Adrenal gland (tissue), 5 donors: Measurements from ENCODE around the gene JAM3.

Source experiments
- POLR2A ChIP-seq, 2 donors: fragments of 450-650 bp; IDR thresholded peaks; one replicate each; pipeline ENCODE4 v1.6.1; 2017; ENCODE audit warnings: antibody characterized with exemption in 2 of 2, mild to moderate bottlenecking in 2 of 2, moderate library complexity in 1 of 2
- TF ChIP-seq, protein P1 (sequence below), 6 experiments: fragments of 450-650 bp in 4 of 6; fragments of 200-600 bp in 2 of 6; sonication (generic) in 1 of 6; IDR thresholded peaks; 1 replicate in 5 of 6; 2 replicates in 1 of 6; pipeline versions ENCODE4 v1.5.1 to v1.8.0; 2016 to 2021; ENCODE audit warnings: antibody characterized with exemption in 6 of 6, mild to moderate bottlenecking in 2 of 6, moderate library complexity in 1 of 6
- donor health status: DM: no; HTN: no; CAD: no.

DNA sequence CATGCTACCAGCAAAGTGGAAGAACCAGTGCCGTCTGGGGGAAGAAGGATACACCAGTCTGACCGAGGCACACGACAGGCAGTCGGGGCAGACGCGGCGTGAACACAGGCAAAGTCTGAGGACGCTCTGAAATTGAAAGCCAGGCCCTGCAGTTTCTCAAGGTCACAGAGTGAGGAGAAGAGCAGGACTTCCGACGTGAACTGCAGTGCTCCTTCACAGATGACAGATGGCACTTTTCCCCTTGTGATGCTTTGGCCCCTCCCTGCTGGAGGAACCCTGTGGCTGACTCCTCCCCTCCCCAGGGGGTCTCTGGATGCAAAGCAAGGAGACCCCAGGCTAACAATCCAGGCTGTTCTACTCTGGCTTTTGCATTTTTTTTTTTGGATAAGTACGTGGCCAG, 19.6 kb upstream of the JAM3 start:
- TF ChIP-seq, protein P1, sequence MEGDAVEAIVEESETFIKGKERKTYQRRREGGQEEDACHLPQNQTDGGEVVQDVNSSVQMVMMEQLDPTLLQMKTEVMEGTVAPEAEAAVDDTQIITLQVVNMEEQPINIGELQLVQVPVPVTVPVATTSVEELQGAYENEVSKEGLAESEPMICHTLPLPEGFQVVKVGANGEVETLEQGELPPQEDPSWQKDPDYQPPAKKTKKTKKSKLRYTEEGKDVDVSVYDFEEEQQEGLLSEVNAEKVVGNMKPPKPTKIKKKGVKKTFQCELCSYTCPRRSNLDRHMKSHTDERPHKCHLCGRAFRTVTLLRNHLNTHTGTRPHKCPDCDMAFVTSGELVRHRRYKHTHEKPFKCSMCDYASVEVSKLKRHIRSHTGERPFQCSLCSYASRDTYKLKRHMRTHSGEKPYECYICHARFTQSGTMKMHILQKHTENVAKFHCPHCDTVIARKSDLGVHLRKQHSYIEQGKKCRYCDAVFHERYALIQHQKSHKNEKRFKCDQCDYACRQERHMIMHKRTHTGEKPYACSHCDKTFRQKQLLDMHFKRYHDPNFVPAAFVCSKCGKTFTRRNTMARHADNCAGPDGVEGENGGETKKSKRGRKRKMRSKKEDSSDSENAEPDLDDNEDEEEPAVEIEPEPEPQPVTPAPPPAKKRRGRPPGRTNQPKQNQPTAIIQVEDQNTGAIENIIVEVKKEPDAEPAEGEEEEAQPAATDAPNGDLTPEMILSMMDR (IDR thresholded peaks at IDR 0.05): no peak
- no peak for TF ChIP-seq POLR2A (IDR thresholded peaks at IDR 0.05)
